Measurements from ENCODE around the gene PID1. TPM values are rescaled to one million over a fixed set of nuclear protein-coding genes. Genes with fewer than 3 reads are reported as not detected.

PID1 gene
- total and polyA plus RNA-seq, 5 experiments from 2014 or later = 0.18 TPM; not detected in 4

- H3K27ac Mint-ChIP-seq = no peak overlapping the region
- H3K4me1 Mint-ChIP-seq = no peaks in the 10 kb centered on the region
- no peaks in the 10 kb centered on the region for H3K36me3 Mint-ChIP-seq
- POLR2A ChIA-PET = no interaction called here
- H3K27me3 Mint-ChIP-seq = peaks cover 0 to 2% (median 0%) of the 10 kb centered on the region in 5 donors
- H3K4me3 Mint-ChIP-seq = no peak overlapping the region
- DNase-seq (no peak), ATAC-seq (no peak)
- H3K9me3 Mint-ChIP-seq = peaks cover 0 to 9% (median 0%) of the 10 kb centered on the region in 9 donors
Observed at GRCh38 chr2:229230256-229230655, 40.8 kb downstream of the PID1 start.

- POLR2A ChIA-PET = no interaction called here
- H3K27me3 Mint-ChIP-seq = peaks cover 0 to 9% (median 0%) of the 10 kb centered on the region in 5 donors
- DNase-seq (no peak), ATAC-seq (no peak)
- H3K4me1 Mint-ChIP-seq = no peaks in the 10 kb centered on the region
- no peaks in the 10 kb centered on the region for H3K36me3 Mint-ChIP-seq
- no peak overlapping the region for H3K27ac Mint-ChIP-seq
- peaks cover 0 to 12% (median 3%) of the 10 kb centered on the region in 9 donors for H3K9me3 Mint-ChIP-seq
- H3K4me3 Mint-ChIP-seq = no peak overlapping the region
Observed at GRCh38 chr2:229226382-229226781, 44.7 kb downstream of the PID1 start.

- H3K9me3 Mint-ChIP-seq = peaks cover 0 to 17% (median 5%) of the 10 kb centered on the region in 9 donors
- ATAC-seq (no peak), DNase-seq (no peak)
- no peak overlapping the region for H3K4me3 Mint-ChIP-seq
- POLR2A ChIA-PET = no interaction called here
- peaks cover 0 to 12% (median 0%) of the 10 kb centered on the region in 5 donors for H3K27me3 Mint-ChIP-seq
- no peaks in the 10 kb centered on the region for H3K36me3 Mint-ChIP-seq
- no peaks in the 10 kb centered on the region for H3K4me1 Mint-ChIP-seq
- H3K27ac Mint-ChIP-seq = no peak overlapping the region
Observed at GRCh38 chr2:229223107-229223506, 48.0 kb downstream of the PID1 start.

- POLR2A ChIA-PET = no interaction called here
- H3K27ac Mint-ChIP-seq = no peak overlapping the region
Observed at GRCh38 chr2:229221641-229222040, 49.4 kb downstream of the PID1 start.

DNA sequence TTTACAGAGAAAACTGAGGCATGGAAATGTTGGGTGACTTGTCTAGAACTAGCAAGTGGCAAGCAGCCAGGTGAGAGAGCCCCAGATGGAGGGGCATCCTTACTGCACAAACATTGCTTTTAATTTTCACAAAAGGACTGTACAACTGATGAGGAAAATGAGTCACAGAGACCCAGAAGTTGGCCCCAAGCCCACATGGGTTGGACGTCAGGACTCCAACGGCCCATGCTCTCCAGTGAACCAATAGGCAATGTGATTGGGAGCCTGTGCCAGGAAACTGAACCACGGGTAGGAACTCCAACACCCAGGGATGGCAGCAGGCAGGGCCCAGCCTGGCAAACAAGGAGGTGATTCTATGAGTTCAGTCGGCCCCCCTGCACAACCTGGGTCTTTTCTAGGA lies 50.8 kb downstream of the PID1 start:
- Mint-ChIP-seq H3K27ac (no peak overlapping the region), H3K36me3 (no peaks in the 10 kb centered on the region)
- ATAC-seq = no peak

More at GRCh38 chr2:229221641-229222040, 49.4 kb downstream of the PID1 start:
- ATAC-seq (no peak), DNase-seq (no peak)
- Mint-ChIP-seq H3K36me3 (no peaks in the 10 kb centered on the region), H3K4me1 (no peaks in the 10 kb centered on the region), H3K4me3 (no peak overlapping the region), H3K9me3 (peaks cover 0 to 17% (median 5%) of the 10 kb centered on the region in 9 donors), H3K27me3 (peaks cover 0 to 12% (median 0%) of the 10 kb centered on the region in 5 donors)

GRCh38 chr2:229218329-229218921 lies 52.7 kb downstream of the PID1 start:
- Mint-ChIP-seq H3K4me1 (no peaks in the 10 kb centered on the region), H3K4me3 (no peak overlapping the region), H3K9me3 (peaks cover 0 to 17% (median 5%) of the 10 kb centered on the region in 9 donors), H3K27me3 (peaks cover 0 to 8% (median 0%) of the 10 kb centered on the region in 5 donors), H3K27ac (no peak overlapping the region), H3K36me3 (no peaks in the 10 kb centered on the region)
- no peak for DNase-seq
- no peak for ATAC-seq
- POLR2A ChIA-PET = no interaction called here

More for the DNA sequence above, 50.8 kb downstream of the PID1 start:
- no peaks in the 10 kb centered on the region for H3K4me1 Mint-ChIP-seq
- POLR2A ChIA-PET = no interaction called here
- H3K9me3 Mint-ChIP-seq = peaks cover 0 to 17% (median 5%) of the 10 kb centered on the region in 9 donors
- no peak overlapping the region for H3K4me3 Mint-ChIP-seq
- peaks cover 0 to 12% (median 0%) of the 10 kb centered on the region in 5 donors for H3K27me3 Mint-ChIP-seq
- no peak for DNase-seq

GRCh38 chr2:229212241-229212640 lies 58.8 kb downstream of the PID1 start:
- Mint-ChIP-seq H3K27ac (no peak overlapping the region), H3K4me3 (no peak overlapping the region), H3K27me3 (no peaks in the 10 kb centered on the region), H3K9me3 (peaks cover 0 to 12% (median 4%) of the 10 kb centered on the region in 9 donors), H3K4me1 (no peaks in the 10 kb centered on the region), H3K36me3 (no peaks in the 10 kb centered on the region)
- DNase-seq (no peak), ATAC-seq (no peak)
- POLR2A ChIA-PET = no interaction called here

GRCh38 chr2:229210641-229211040 lies 60.4 kb downstream of the PID1 start:
- no peaks in the 10 kb centered on the region for H3K4me1 Mint-ChIP-seq
- peaks cover 0 to 12% (median 4%) of the 10 kb centered on the region in 9 donors for H3K9me3 Mint-ChIP-seq
- no peak overlapping the region for H3K27ac Mint-ChIP-seq
- DNase-seq = no peak
- no peak overlapping the region for H3K4me3 Mint-ChIP-seq
- no peak for ATAC-seq
- no peaks in the 10 kb centered on the region for H3K36me3 Mint-ChIP-seq
- POLR2A ChIA-PET = no interaction called here
- H3K27me3 Mint-ChIP-seq = no peaks in the 10 kb centered on the region

DNA sequence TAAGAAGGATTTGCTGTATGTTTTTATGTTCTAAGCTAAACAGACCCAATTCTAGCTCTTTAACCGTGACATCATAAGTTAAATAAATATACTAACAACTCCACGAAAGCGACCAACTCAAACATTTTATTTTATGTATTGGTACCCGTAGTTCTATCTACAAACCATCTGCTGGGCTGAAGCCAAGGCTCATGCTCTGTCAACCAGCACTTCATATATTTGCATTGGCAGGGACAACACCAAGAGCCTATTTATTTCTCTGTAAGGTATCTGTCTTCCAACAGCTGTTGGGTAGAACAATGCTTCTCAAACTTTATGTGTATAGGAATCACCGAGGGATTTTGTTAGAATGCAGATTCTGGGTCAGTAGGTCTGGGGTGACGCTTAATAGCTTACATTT lies 64.5 kb downstream of the PID1 start:
- POLR2A ChIA-PET = no interaction called here
- no peak overlapping the region for H3K4me3 Mint-ChIP-seq
- peaks cover 0 to 19% (median 4%) of the 10 kb centered on the region in 9 donors for H3K9me3 Mint-ChIP-seq
- no peak for ATAC-seq
- no peaks in the 10 kb centered on the region for H3K27me3 Mint-ChIP-seq
- no peak for DNase-seq
- no peak overlapping the region for H3K27ac Mint-ChIP-seq
- no peaks in the 10 kb centered on the region for H3K4me1 Mint-ChIP-seq
- no peaks in the 10 kb centered on the region for H3K36me3 Mint-ChIP-seq

- POLR2A ChIA-PET = no interaction called here
- Mint-ChIP-seq H3K27me3 (no peaks in the 10 kb centered on the region), H3K27ac (no peak overlapping the region), H3K4me3 (no peak overlapping the region), H3K36me3 (no peaks in the 10 kb centered on the region), H3K4me1 (no peaks in the 10 kb centered on the region), H3K9me3 (peaks cover 0 to 20% (median 4%) of the 10 kb centered on the region in 9 donors)
- DNase-seq = no peak
- ATAC-seq = no peak
Observed at GRCh38 chr2:229205704-229206103, 65.4 kb downstream of the PID1 start.

DNA sequence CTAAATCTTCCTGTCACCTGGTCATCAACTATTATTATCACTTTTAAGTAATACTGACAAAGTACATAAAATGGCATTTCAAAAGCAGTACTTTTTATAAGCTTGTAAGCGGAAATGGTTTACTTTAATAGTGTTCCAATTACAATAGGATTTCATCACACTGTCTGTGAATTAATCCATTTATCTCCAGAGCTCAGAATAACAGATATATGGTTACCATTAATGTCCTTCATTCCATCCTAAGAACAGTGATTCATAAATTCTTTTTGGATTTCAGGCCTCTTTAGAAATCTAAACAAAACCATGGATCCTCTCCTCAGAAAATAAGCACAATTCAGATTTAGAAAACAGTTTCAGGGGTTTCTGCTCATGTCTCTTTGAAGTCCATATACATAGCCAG lies 68.4 kb downstream of the PID1 start:
- Mint-ChIP-seq H3K4me3 (no peak overlapping the region), H3K9me3 (peaks cover 0 to 22% (median 3%) of the 10 kb centered on the region in 9 donors), H3K36me3 (no peaks in the 10 kb centered on the region), H3K27ac (no peak overlapping the region), H3K27me3 (no peaks in the 10 kb centered on the region), H3K4me1 (no peaks in the 10 kb centered on the region)
- POLR2A ChIA-PET = no interaction called here
- ATAC-seq (no peak), DNase-seq (no peak)

DNA sequence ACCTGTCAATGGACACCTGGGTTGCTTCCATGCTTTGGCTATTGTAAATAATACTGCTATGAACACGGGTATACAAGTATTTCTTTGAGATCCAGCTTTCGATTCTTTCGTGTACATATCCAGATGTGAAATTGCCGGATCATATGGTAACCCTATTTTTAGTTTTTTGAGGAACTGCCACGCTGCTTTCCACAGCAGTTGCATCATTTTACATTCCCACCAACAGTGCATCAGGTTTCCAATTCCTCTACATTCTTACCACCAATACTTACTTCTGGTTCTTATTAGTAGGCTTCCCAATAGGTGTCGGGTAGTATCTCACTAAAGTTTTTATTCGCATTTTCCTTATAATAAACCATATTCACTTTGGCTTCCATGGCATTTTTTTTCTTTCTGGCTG lies 69.6 kb downstream of the PID1 start:
- ATAC-seq (no peak), DNase-seq (no peak)
- no peaks in the 10 kb centered on the region for H3K36me3 Mint-ChIP-seq
- POLR2A ChIA-PET = no interaction called here
- H3K4me1 Mint-ChIP-seq = no peaks in the 10 kb centered on the region
- H3K4me3 Mint-ChIP-seq = no peak overlapping the region
- H3K27ac Mint-ChIP-seq = no peak overlapping the region
- no peaks in the 10 kb centered on the region for H3K27me3 Mint-ChIP-seq
- H3K9me3 Mint-ChIP-seq = peaks cover 0 to 22% (median 0%) of the 10 kb centered on the region in 9 donors

GRCh38 chr2:229199267-229199666 lies 71.8 kb downstream of the PID1 start:
- POLR2A ChIA-PET = interaction anchor here (1.3 kb wide), 1 partner anchor 8 kb away, joined by 3 read pairs; no protein-coding TSS in a partner anchor
- Mint-ChIP-seq H3K36me3 (no peaks in the 10 kb centered on the region), H3K27ac (no peak overlapping the region), H3K4me3 (no peak overlapping the region), H3K27me3 (peaks cover 0 to 2% (median 0%) of the 10 kb centered on the region in 5 donors), H3K9me3 (peaks cover 0 to 20% (median 0%) of the 10 kb centered on the region in 9 donors), H3K4me1 (no peaks in the 10 kb centered on the region)
- ATAC-seq (no peak), DNase-seq (no peak)

DNA sequence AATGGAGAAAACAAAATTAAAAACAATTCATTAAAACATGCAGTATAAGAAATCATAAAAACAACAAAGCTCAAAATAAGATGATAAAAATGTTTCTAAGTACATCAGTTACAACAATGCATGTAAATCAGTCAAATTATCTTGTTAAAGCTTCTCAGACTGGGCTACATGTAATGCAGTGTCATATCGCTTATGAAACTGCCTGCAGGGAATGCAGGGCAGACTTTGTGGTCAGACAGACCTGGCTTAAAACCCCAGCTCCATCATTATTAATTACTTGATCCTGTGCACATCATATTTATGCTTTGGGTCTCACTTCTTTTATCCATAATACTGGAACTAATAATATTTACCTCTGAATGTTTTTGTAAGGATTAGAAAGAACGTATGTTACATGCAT lies 74.6 kb downstream of the PID1 start:
- Mint-ChIP-seq H3K36me3 (no peaks in the 10 kb centered on the region), H3K27ac (no peak overlapping the region), H3K27me3 (peaks cover 0 to 2% (median 0%) of the 10 kb centered on the region in 5 donors), H3K4me1 (no peaks in the 10 kb centered on the region), H3K4me3 (no peak overlapping the region), H3K9me3 (peaks cover 0 to 14% (median 0%) of the 10 kb centered on the region in 9 donors)
- ATAC-seq (no peak), DNase-seq (no peak)
- POLR2A ChIA-PET = no interaction called here
